Hepatocyte (in vitro differentiated cells): ENCODE results near the gene PTPN9.

Source experiments
- EZH2 ChIP-seq: fragments of 200-600 bp; sonication (generic); IDR thresholded peaks from 2 replicates; pipeline ENCODE4 v1.6.1; 2016; ENCODE audit warnings: antibody characterized with exemption, mild to moderate bottlenecking, borderline replicate concordance
- TF ChIP-seq, protein P1 (sequence below): fragments of 200-600 bp; sonication (generic); IDR thresholded peaks from 2 replicates; pipeline ENCODE4 v1.5.1; 2016; ENCODE audit warnings: antibody characterized with exemption, mild to moderate bottlenecking; ENCODE audit not compliant: poor library complexity

GRCh38 chr15:75596703-75597345 is 17.7 kb upstream of the PTPN9 start:
- TF ChIP-seq, protein P1, sequence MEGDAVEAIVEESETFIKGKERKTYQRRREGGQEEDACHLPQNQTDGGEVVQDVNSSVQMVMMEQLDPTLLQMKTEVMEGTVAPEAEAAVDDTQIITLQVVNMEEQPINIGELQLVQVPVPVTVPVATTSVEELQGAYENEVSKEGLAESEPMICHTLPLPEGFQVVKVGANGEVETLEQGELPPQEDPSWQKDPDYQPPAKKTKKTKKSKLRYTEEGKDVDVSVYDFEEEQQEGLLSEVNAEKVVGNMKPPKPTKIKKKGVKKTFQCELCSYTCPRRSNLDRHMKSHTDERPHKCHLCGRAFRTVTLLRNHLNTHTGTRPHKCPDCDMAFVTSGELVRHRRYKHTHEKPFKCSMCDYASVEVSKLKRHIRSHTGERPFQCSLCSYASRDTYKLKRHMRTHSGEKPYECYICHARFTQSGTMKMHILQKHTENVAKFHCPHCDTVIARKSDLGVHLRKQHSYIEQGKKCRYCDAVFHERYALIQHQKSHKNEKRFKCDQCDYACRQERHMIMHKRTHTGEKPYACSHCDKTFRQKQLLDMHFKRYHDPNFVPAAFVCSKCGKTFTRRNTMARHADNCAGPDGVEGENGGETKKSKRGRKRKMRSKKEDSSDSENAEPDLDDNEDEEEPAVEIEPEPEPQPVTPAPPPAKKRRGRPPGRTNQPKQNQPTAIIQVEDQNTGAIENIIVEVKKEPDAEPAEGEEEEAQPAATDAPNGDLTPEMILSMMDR = no peak
- TF ChIP-seq EZH2 = no peak
